K562 (cell line): ENCODE data around the gene FOXS1. TPM values are rescaled to one million over a fixed set of nuclear protein-coding genes. Genes with fewer than 3 reads are reported as not detected.

ENCODE experiments used
- CC2D1A ChIP-seq: fragments of 450-650 bp; IDR thresholded peaks from 2 replicates; pipeline ENCODE4 v1.6.1; 2017; ENCODE audit warnings: mild to moderate bottlenecking
- DIDO1 ChIP-seq: fragments of 450-650 bp; IDR thresholded peaks from 2 replicates; pipeline ENCODE4 v1.6.1; 2016; ENCODE audit warnings: low read depth, missing biosample characterization, missing genetic modification characterization
- FOXJ3 ChIP-seq: sonication (generic); formaldehyde crosslinking; IDR thresholded peaks from 2 replicates; pipeline ENCODE4 v1.4.0; 2020; ENCODE audit warnings: mild to moderate bottlenecking, missing genetic modification reagents
- ILF3 ChIP-seq: fragments of 450-650 bp; IDR thresholded peaks from 2 replicates; pipeline ENCODE4 v1.6.1; 2018; ENCODE audit warnings: antibody characterized with exemption, mild to moderate bottlenecking, moderate library complexity, borderline replicate concordance
- KAT8 ChIP-seq: fragments of 450-650 bp; IDR thresholded peaks from 2 replicates; pipeline ENCODE4 v1.6.1; 2016; ENCODE audit warnings: low read depth, mild to moderate bottlenecking
- MCM2 ChIP-seq: fragments of 450-650 bp; IDR thresholded peaks from 2 replicates; pipeline ENCODE4 v1.6.1; 2017; ENCODE audit warnings: low read depth, mild to moderate bottlenecking
- SIX5 ChIP-seq, 2 experiments: IDR thresholded peaks; 2 replicates each; pipeline ENCODE4 v1.6.1; 2011; ENCODE audit warnings: low read length in 2 of 2, borderline replicate concordance in 1 of 2, low read depth in 1 of 2, mild to moderate bottlenecking in 1 of 2, moderate library complexity in 1 of 2; ENCODE audit not compliant: insufficient read depth in 1 of 2
- STAG1 ChIP-seq: sonication (generic); formaldehyde crosslinking; IDR thresholded peaks from 2 replicates; pipeline ENCODE4 v1.5.0; 2020; ENCODE audit warnings: missing genetic modification reagents, borderline replicate concordance
- ZNF24 ChIP-seq: fragments of 450-650 bp; IDR thresholded peaks from 2 replicates; pipeline ENCODE4 v1.6.1; 2016
- ZNF324 ChIP-seq: fragments of 250-450 bp; sonication (Bioruptor Pico); IDR thresholded peaks from 2 replicates; pipeline ENCODE4 v1.4.0; 2020; ENCODE audit warnings: mild to moderate bottlenecking
- ZNF347 ChIP-seq: fragments of 450-650 bp; formaldehyde crosslinking; IDR thresholded peaks from 2 replicates; pipeline ENCODE4 v1.4.0; 2020; ENCODE audit warnings: low read depth, mild to moderate bottlenecking, moderate library complexity
- ZNF707 ChIP-seq: fragments of 250-450 bp; sonication (Bioruptor Pico); conservative IDR thresholded peaks from 2 replicates; pipeline ENCODE4 v1.8.0; 2022; ENCODE audit warnings: inconsistent platforms, mild to moderate bottlenecking, moderate library complexity
- ZNF717 ChIP-seq: fragments of 250-450 bp; sonication (Bioruptor Pico); IDR thresholded peaks from 2 replicates; pipeline ENCODE4 v1.5.0; 2021
- polyA plus RNA-seq, 8 experiments: library from polyadenylated mRNA; depleted of rRNA in 4 of 8; stranded (reverse) in 5 of 8; unstranded in 3 of 8; fragments of >200 nt; fragmentation: Nextera tagmentation in 2 of 8; fragmentation: Illumina TruSeq in 1 of 8; extraction: Ambion mirVana in 2 of 8; extraction: Trizol in 1 of 8; gene quantifications; 2 replicates each; pipeline versions ENCODE4 v1.2.1 to v1.2.3, GENCODE V29; 2011 to 2014; ENCODE audit warnings: inconsistent platforms in 1 of 8, missing spikeins in 1 of 8
- total RNA-seq, 7 experiments: library from RNA; depleted of rRNA in 6 of 7; stranded (reverse); fragments of >200 nt in 6 of 7; fragmentation: Illumina TruSeq in 2 of 7; extraction: Trizol in 2 of 7; gene quantifications; 2 replicates each; pipeline versions ENCODE4 v1.2.1 to v1.2.3, GENCODE V29; 2011 to 2021; ENCODE audit warnings: low replicate concordance in 1 of 7
- TF ChIP-seq, protein P1 (sequence below): fragments of 450-650 bp; IDR thresholded peaks from 2 replicates; pipeline ENCODE4 v1.6.1; 2016; ENCODE audit warnings: low read depth, mild to moderate bottlenecking, moderate library complexity
- TF ChIP-seq, protein P2 (sequence below): fragments of 250-450 bp; sonication (Bioruptor Pico); IDR thresholded peaks from 2 replicates; pipeline ENCODE4 v1.4.0; 2020; ENCODE audit warnings: mild to moderate bottlenecking, moderate library complexity, borderline replicate concordance
- TF ChIP-seq, protein P3 (sequence below): fragments of 450-650 bp; IDR thresholded peaks from 2 replicates; pipeline ENCODE4 v1.6.1; 2017; ENCODE audit warnings: antibody characterized with exemption, mild to moderate bottlenecking
- TF ChIP-seq, protein P4 (sequence below): fragments of 450-650 bp; formaldehyde crosslinking; IDR thresholded peaks from 2 replicates; pipeline ENCODE4 v1.4.0; 2022; ENCODE audit warnings: missing genetic modification characterization
- TF ChIP-seq, protein P5 (sequence below): sonication (generic); formaldehyde crosslinking; IDR thresholded peaks from 2 replicates; pipeline ENCODE4 v1.8.0; 2022; ENCODE audit warnings: missing genetic modification reagents, mild to moderate bottlenecking, moderate library complexity, borderline replicate concordance

FOXS1 gene
- total and polyA plus RNA-seq, 9 of the 15 experiments (the other 6 are each of a cell fraction or from before 2014, with no cell fraction given), result not detected

DNA sequence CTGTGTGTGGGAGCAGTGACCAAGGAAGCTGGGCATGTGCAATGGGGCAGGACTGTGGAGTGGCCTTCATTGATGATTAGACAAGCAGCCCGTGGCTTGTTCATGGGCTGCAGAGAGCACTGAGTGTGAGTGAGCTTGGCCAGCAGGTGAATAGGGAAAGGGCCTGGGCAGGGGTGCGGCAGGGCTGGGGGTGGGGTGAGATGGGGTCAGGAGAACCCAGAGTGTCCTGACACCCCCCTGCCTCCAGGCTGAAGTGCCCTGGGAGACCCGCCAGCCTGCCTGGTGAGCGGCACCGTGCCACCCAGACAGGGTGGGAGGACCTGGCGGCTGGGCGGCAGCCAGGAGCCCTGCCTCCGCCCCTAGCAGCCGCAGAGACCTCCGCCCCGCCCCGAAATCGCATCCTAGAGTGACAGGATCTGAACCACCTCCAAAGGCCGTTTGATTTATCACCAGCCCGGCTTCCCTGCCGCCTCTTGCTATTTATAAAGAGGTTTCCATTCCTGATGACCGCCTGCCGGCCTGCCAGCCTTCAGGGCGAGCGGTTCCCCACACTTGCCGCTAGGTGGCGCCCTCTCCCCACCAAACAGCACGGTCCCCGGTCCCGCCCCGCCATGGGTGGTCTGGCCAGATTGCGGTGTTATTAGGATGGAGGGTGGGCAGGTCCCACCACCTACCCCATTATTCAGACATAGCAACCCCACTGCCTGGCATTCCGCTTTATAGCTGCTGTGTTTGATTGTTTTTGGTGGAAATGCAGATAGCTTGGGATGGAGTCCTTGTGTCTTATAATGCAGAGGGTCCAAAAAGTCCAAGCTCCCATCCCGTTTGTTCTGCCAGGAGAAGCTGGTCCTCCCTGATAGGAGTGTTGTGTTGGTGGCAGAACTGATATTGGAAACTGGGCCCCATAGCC lies 22.7 kb downstream of the FOXS1 start (continued):
- TF ChIP-seq FOXJ3 (no peak), ILF3 (no peak), DIDO1 (no peak), ZNF707 (CRISPR knock-in tag) (no peak), ZNF24 (no peak), CC2D1A (peak; percentile 71), ZNF717 (no peak), MCM2 (no peak), KAT8 (no peak), SIX5 (IDR thresholded peaks at IDR 0.05; ENCODE audit: borderline replicate concordance in 1 of 2, insufficient read depth in 1 of 2, low read depth in 1 of 2, low read length in 2 of 2) (no peak), ZNF324 (no peak), ZNF347 (no peak), STAG1 (peak; percentile 90; the same call in 1 of the 2 replicates)
- TF ChIP-seq, protein P1, sequence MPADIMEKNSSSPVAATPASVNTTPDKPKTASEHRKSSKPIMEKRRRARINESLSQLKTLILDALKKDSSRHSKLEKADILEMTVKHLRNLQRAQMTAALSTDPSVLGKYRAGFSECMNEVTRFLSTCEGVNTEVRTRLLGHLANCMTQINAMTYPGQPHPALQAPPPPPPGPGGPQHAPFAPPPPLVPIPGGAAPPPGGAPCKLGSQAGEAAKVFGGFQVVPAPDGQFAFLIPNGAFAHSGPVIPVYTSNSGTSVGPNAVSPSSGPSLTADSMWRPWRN, result no peak
- TF ChIP-seq, protein P2, sequence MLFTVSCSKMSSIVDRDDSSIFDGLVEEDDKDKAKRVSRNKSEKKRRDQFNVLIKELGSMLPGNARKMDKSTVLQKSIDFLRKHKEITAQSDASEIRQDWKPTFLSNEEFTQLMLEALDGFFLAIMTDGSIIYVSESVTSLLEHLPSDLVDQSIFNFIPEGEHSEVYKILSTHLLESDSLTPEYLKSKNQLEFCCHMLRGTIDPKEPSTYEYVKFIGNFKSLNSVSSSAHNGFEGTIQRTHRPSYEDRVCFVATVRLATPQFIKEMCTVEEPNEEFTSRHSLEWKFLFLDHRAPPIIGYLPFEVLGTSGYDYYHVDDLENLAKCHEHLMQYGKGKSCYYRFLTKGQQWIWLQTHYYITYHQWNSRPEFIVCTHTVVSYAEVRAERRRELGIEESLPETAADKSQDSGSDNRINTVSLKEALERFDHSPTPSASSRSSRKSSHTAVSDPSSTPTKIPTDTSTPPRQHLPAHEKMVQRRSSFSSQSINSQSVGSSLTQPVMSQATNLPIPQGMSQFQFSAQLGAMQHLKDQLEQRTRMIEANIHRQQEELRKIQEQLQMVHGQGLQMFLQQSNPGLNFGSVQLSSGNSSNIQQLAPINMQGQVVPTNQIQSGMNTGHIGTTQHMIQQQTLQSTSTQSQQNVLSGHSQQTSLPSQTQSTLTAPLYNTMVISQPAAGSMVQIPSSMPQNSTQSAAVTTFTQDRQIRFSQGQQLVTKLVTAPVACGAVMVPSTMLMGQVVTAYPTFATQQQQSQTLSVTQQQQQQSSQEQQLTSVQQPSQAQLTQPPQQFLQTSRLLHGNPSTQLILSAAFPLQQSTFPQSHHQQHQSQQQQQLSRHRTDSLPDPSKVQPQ (CRISPR knock-in tag), result no peak
- TF ChIP-seq, protein P3, sequence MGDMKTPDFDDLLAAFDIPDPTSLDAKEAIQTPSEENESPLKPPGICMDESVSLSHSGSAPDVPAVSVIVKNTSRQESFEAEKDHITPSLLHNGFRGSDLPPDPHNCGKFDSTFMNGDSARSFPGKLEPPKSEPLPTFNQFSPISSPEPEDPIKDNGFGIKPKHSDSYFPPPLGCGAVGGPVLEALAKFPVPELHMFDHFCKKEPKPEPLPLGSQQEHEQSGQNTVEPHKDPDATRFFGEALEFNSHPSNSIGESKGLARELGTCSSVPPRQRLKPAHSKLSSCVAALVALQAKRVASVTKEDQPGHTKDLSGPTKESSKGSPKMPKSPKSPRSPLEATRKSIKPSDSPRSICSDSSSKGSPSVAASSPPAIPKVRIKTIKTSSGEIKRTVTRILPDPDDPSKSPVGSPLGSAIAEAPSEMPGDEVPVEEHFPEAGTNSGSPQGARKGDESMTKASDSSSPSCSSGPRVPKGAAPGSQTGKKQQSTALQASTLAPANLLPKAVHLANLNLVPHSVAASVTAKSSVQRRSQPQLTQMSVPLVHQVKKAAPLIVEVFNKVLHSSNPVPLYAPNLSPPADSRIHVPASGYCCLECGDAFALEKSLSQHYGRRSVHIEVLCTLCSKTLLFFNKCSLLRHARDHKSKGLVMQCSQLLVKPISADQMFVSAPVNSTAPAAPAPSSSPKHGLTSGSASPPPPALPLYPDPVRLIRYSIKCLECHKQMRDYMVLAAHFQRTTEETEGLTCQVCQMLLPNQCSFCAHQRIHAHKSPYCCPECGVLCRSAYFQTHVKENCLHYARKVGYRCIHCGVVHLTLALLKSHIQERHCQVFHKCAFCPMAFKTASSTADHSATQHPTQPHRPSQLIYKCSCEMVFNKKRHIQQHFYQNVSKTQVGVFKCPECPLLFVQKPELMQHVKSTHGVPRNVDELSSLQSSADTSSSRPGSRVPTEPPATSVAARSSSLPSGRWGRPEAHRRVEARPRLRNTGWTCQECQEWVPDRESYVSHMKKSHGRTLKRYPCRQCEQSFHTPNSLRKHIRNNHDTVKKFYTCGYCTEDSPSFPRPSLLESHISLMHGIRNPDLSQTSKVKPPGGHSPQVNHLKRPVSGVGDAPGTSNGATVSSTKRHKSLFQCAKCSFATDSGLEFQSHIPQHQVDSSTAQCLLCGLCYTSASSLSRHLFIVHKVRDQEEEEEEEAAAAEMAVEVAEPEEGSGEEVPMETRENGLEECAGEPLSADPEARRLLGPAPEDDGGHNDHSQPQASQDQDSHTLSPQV, result no peak
- TF ChIP-seq, protein P4, sequence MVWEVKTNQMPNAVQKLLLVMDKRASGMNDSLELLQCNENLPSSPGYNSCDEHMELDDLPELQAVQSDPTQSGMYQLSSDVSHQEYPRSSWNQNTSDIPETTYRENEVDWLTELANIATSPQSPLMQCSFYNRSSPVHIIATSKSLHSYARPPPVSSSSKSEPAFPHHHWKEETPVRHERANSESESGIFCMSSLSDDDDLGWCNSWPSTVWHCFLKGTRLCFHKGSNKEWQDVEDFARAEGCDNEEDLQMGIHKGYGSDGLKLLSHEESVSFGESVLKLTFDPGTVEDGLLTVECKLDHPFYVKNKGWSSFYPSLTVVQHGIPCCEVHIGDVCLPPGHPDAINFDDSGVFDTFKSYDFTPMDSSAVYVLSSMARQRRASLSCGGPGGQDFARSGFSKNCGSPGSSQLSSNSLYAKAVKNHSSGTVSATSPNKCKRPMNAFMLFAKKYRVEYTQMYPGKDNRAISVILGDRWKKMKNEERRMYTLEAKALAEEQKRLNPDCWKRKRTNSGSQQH, result no peak
- TF ChIP-seq, protein P5, sequence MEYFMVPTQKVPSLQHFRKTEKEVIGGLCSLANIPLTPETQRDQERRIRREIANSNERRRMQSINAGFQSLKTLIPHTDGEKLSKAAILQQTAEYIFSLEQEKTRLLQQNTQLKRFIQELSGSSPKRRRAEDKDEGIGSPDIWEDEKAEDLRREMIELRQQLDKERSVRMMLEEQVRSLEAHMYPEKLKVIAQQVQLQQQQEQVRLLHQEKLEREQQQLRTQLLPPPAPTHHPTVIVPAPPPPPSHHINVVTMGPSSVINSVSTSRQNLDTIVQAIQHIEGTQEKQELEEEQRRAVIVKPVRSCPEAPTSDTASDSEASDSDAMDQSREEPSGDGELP (CRISPR knock-in tag), result peak; percentile 9; the same call in 1 of the 2 replicates
